Caco-2 (cell line): ENCODE data around the gene GAMT. TPM values are rescaled to one million over a fixed set of nuclear protein-coding genes. Genes with fewer than 3 reads are reported as not detected.

Source experiments
- BruUV-seq: library from RNA; stranded (reverse); fragments of 400-500 nt; replicated peaks from 2 replicates; lab custom pipeline; 2021; lab: Mats Ljungman, UMichigan
- CTCF ChIA-PET: fragments of 300-600 bp; sonication (Branson Sonifier 250); formaldehyde crosslinking; loops from one replicate; lab custom pipeline; 2022; ENCODE audit warnings: antibody characterized with exemption; lab: Charles Lee
- POLR2A ChIA-PET: fragments of 300-600 bp; sonication (Branson Sonifier 250); formaldehyde crosslinking; loops from one replicate; lab custom pipeline; 2022; ENCODE audit warnings: antibody characterized with exemption; lab: Charles Lee
- DNase-seq, 2 experiments: peaks; one replicate each; pipeline versions ENCODE4 v3.0.0 to v3.0.0-alpha.2; 2020 to 2022
- H3K27me3 ChIP-seq: replicated peaks from 2 replicates; pipeline ENCODE4 v1.6.0; 2011; ENCODE audit warnings: low read length; ENCODE audit not compliant: control insufficient read depth, insufficient read depth
- H3K36me3 ChIP-seq: 2 replicates; pipeline ENCODE4 v1.5.1; 2011; ENCODE audit warnings: low read length; ENCODE audit not compliant: control insufficient read depth, insufficient read depth
- H3K4me1 ChIP-seq: fragments of 250-450 bp; sonication (Bioruptor Pico); 2 replicates; pipeline ENCODE4 v1.5.1; 2020; ENCODE audit warnings: mild to moderate bottlenecking
- H3K4me3 ChIP-seq: 2 replicates; pipeline ENCODE4 v1.5.1; 2011; ENCODE audit warnings: low read depth, mild to moderate bottlenecking, control low read depth, low read length
- H3K9me3 ChIP-seq: fragments of 250-450 bp; sonication (Bioruptor Pico); 2 replicates; pipeline ENCODE4 v1.5.1; 2020; ENCODE audit warnings: mild to moderate bottlenecking, moderate library complexity
- H3K27ac Mint-ChIP-seq: one replicate; pipeline ENCODE4 v1.8.0; 2022; ENCODE audit warnings: mixed read lengths; ENCODE audit not compliant: unreplicated experiment
- H3K27me3 Mint-ChIP-seq: one replicate; pipeline ENCODE4 v1.8.0; 2022; ENCODE audit warnings: mixed read lengths; ENCODE audit not compliant: insufficient read depth, unreplicated experiment
- H3K36me3 Mint-ChIP-seq: one replicate; pipeline ENCODE4 v1.8.0; 2022; ENCODE audit warnings: mild to moderate bottlenecking, mixed read lengths; ENCODE audit not compliant: insufficient read depth, unreplicated experiment
- H3K4me1 Mint-ChIP-seq: one replicate; pipeline ENCODE4 v1.8.0; 2022; ENCODE audit warnings: low read depth, mixed read lengths; ENCODE audit not compliant: unreplicated experiment
- H3K4me3 Mint-ChIP-seq: one replicate; pipeline ENCODE4 v1.8.0; 2022; ENCODE audit warnings: mild to moderate bottlenecking, moderate library complexity, mixed read lengths; ENCODE audit not compliant: unreplicated experiment
- H3K9me3 Mint-ChIP-seq: one replicate; pipeline ENCODE4 v1.8.0; 2022; ENCODE audit warnings: mixed read lengths; ENCODE audit not compliant: unreplicated experiment
- intact Hi-C: fragments of 100-400 bp; cut with micrococcal nuclease; formaldehyde crosslinking; loops from one replicate; pipeline ENCODE4 v1.10.0; 2022; ENCODE audit not compliant: unreplicated experiment
- total RNA-seq: library from RNA; stranded (reverse); gene quantifications from 2 replicates; pipeline ENCODE4 v1.2.3, GENCODE V29; 2022
- TF ChIP-seq, protein P1 (sequence below), 2 experiments: fragments of 200-600 bp in 1 of 2; IDR thresholded peaks; 1 replicate in 1 of 2; 2 replicates in 1 of 2; pipeline versions ENCODE4 v1.5.1 to v1.8.0; 2011 to 2022; ENCODE audit warnings: antibody characterized with exemption in 1 of 2, control low read depth in 1 of 2, inconsistent platforms in 1 of 2, low read depth in 1 of 2, low read length in 1 of 2, mild to moderate bottlenecking in 1 of 2, moderate library complexity in 1 of 2; ENCODE audit not compliant: insufficient read depth in 1 of 2, severe bottlenecking in 1 of 2, unreplicated experiment in 1 of 2

GAMT gene
- total RNA-seq, 1 experiment from 2014 or later: 75.7 TPM

DNA sequence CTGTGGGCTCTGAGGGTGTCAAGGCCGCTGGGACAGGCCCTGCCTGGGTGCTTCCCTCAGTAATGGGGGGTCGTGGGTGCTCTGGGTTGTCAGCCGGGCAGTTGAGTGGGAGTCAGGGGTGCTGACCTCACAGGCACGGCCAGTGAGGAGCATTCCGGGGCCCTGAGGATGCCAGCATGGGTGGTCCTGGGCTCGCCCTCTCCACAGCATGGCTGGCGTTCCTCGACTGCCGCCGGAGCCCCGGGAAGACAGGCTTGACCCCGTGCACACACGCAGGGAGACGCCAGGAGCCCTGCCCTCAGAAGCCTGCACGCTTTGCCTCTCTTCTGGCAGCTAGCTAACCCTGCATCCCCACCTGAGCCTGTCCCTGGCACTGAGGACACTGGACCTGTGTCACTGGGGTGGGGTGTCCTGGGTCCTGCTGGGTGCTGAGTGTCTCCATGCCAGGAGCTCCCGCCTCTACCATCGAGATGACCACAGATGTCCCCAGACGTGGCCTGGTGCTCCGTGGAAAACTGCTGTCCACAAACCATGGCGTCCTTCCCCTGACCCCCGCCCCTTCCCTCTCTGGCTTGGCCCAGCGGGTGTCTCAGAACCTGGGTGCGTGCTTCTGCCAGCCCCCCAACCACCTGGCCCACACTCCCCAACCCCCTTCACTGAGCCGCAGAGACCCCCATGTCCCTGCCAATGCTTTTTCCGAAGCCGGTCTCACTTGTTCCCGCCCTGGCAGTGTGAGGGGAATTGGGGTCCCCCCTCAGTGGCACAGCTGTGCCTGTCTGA lies 22.0 kb downstream of the GAMT start:
- TF ChIP-seq, protein P1, sequence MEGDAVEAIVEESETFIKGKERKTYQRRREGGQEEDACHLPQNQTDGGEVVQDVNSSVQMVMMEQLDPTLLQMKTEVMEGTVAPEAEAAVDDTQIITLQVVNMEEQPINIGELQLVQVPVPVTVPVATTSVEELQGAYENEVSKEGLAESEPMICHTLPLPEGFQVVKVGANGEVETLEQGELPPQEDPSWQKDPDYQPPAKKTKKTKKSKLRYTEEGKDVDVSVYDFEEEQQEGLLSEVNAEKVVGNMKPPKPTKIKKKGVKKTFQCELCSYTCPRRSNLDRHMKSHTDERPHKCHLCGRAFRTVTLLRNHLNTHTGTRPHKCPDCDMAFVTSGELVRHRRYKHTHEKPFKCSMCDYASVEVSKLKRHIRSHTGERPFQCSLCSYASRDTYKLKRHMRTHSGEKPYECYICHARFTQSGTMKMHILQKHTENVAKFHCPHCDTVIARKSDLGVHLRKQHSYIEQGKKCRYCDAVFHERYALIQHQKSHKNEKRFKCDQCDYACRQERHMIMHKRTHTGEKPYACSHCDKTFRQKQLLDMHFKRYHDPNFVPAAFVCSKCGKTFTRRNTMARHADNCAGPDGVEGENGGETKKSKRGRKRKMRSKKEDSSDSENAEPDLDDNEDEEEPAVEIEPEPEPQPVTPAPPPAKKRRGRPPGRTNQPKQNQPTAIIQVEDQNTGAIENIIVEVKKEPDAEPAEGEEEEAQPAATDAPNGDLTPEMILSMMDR (IDR thresholded peaks at IDR 0.05; ENCODE audit: insufficient read depth in 1 of 2, low read depth in 1 of 2, low read length in 1 of 2, severe bottlenecking in 1 of 2, unreplicated experiment in 1 of 2): no peak
- POLR2A ChIA-PET: no interaction called here
- intact Hi-C loops: no loop called here
- DNase-seq: no peak
- H3K4me1 Mint-ChIP-seq: peaks cover 8% of the 10 kb centered on the region
- H3K36me3 Mint-ChIP-seq: peaks cover 40% of the 10 kb centered on the region
- no peaks in the 10 kb centered on the region for H3K4me1 ChIP-seq
- H3K27me3 ChIP-seq: no peaks in the 10 kb centered on the region
- H3K9me3 Mint-ChIP-seq: no peaks in the 10 kb centered on the region
- H3K9me3 ChIP-seq: no peaks in the 10 kb centered on the region
- H3K4me3 ChIP-seq: no peak overlapping the region
- no peak overlapping the region for H3K4me3 Mint-ChIP-seq
- H3K36me3 ChIP-seq: no peaks in the 10 kb centered on the region
- CTCF ChIA-PET: no interaction called here
- no peak overlapping the region for H3K27ac Mint-ChIP-seq
- BruUV-seq: no TSS peak
- H3K27me3 Mint-ChIP-seq: peaks cover 6% of the 10 kb centered on the region

DNA sequence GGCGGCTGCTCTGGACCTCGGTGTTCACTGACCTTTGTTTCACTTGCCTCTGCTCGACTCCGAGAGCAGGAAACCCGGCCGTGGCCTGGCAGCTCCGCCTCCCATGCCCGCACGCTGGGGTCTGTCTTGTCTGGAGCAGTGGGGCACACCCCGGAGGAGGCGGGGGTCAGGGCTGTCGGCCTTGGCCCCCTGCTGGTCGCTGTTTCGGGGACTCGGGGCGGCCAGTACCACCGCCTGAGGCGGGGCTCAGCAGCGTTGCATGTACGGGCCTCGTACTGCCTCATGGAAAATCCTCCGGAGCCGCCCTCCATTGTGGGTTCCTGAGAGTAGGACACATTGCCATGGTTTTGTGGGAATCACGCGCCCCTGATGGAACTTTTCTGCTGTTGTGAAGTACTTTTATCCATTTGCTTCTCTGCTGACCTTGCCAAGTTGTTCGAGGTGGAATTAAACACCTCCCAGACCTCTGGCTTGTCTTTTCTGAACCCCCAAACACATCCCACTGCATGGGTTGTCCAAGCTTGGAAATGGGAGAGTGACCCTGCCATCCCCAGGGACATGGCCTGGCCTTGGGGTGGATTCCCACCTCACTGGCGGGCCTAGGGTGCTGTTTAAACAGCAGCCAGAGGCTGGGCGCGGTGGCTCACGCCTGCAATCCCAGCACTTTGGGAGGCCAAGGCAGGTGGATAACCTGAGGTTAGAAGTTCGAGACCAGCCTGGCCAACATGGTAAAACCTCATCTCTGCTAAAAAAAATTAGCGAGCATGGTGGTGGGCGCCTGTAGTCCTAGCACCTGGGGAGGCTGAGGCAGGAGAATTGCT lies 23.2 kb downstream of the GAMT start:
- TF ChIP-seq, protein P1 (IDR thresholded peaks at IDR 0.05; ENCODE audit: insufficient read depth in 1 of 2, low read depth in 1 of 2, low read length in 1 of 2, severe bottlenecking in 1 of 2, unreplicated experiment in 1 of 2): no peak
- BruUV-seq: no TSS peak
- Histone ChIP-seq H3K9me3 (no peaks in the 10 kb centered on the region), H3K27me3 (no peaks in the 10 kb centered on the region), H3K4me1 (no peaks in the 10 kb centered on the region), H3K4me3 (no peak overlapping the region), H3K36me3 (no peaks in the 10 kb centered on the region)
- Mint-ChIP-seq H3K36me3 (peaks cover 35% of the 10 kb centered on the region), H3K27me3 (peaks cover 3% of the 10 kb centered on the region), H3K4me3 (no peak overlapping the region), H3K4me1 (peaks cover 4% of the 10 kb centered on the region), H3K27ac (no peak overlapping the region), H3K9me3 (no peaks in the 10 kb centered on the region)
- ChIA-PET POLR2A (no interaction called here), CTCF (no interaction called here)
- intact Hi-C loops: no loop called here
- DNase-seq: no peak

DNA sequence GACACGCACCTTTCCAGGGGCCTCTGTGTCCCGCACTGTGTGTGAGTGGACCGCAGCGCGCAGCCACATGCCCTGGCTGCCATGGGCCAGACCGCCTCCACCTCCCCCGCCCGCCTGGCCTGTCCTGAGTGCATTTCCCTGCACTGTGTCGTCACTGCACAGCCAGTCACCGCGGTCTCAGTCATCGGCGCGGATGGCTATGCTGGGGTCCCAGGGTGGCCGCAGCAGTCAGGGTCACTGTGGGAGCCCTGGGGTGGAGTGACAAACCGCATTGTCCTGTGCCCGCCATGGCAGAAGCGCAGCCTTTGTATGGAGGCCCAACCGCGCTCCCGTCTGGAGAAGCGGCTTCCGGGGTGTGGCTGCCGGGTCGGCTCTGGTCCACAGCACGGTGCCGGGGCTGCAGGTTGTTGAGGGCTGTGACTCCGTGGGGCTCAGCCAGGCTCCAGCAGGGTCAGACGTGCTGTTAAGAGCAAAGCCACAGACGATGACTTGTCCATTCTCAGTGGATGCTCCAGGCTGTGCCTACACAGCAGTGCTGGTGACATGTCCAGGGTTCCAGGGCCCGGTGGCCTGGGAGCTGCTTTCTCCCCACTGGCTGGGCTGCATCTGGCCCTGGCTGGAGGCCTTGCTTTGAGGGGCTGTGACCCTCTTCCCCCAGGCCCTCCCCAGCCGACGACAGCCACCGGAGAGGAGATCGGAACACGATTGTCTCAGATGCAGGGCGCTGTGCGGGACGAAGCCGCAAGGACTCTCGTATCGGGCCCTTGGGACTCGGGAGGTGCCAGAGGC lies 24.0 kb downstream of the GAMT start:
- H3K9me3 Mint-ChIP-seq: no peaks in the 10 kb centered on the region
- no TSS peak for BruUV-seq
- TF ChIP-seq, protein P1 (IDR thresholded peaks at IDR 0.05; ENCODE audit: insufficient read depth in 1 of 2, low read depth in 1 of 2, low read length in 1 of 2, severe bottlenecking in 1 of 2, unreplicated experiment in 1 of 2): no peak
- no peak overlapping the region for H3K27ac Mint-ChIP-seq
- Histone ChIP-seq H3K36me3 (no peaks in the 10 kb centered on the region), H3K4me1 (no peaks in the 10 kb centered on the region), H3K27me3 (no peaks in the 10 kb centered on the region), H3K9me3 (no peaks in the 10 kb centered on the region), H3K4me3 (no peak overlapping the region)
- H3K27me3 Mint-ChIP-seq: no peaks in the 10 kb centered on the region
- POLR2A ChIA-PET: no interaction called here
- H3K4me1 Mint-ChIP-seq: no peaks in the 10 kb centered on the region
- H3K4me3 Mint-ChIP-seq: no peak overlapping the region
- intact Hi-C loops: no loop called here
- DNase-seq: no peak
- CTCF ChIA-PET: no interaction called here
- peaks cover 37% of the 10 kb centered on the region for H3K36me3 Mint-ChIP-seq
